Left ventricle myocardium superior (tissue), 1 donor: Measurements from ENCODE around the gene ACOXL. TPM values are rescaled to one million over a fixed set of nuclear protein-coding genes. Genes with fewer than 3 reads are reported as not detected.

Experiments used
- ATAC-seq: fragments of 200-7000 bp; cut with Tn5 transposase; one replicate; pipeline ENCODE4 v1.9.1; 2020; ENCODE audit warnings: mild to moderate bottlenecking, moderate library complexity
- DNase-seq: peaks from one replicate; pipeline ENCODE4 v3.0.0-alpha.2; 2020
- intact Hi-C: fragments of 100-400 bp; cut with micrococcal nuclease; formaldehyde crosslinking; loops from one replicate; pipeline ENCODE4 v1.11.0; 2022
- total RNA-seq: library from RNA; stranded (reverse); fragmentation: NEBNext Ultra II Directional; extraction: Animal tissue kit (Norgen Biotek cat#: 25700); gene quantifications from one replicate; pipeline ENCODE4 v1.2.1, GENCODE V29; 2021
- donor health status: DM: no; HTN: yes; CAD: no; lungs with severe emphysema.

ACOXL gene
- total RNA-seq, 1 donor from 2014 or later = 0.10 TPM

GRCh38 chr2:110810404-110810803 is 78.0 kb downstream of the ACOXL start:
- DNase-seq = no peak
- ATAC-seq = no peak
- intact Hi-C loops = loop anchor here (5.0 kb wide), 1 partner anchor 33 kb away; no protein-coding TSS in a partner anchor

- no peak for ATAC-seq
- DNase-seq = no peak
- intact Hi-C loops = loop anchor here (5.0 kb wide), 1 partner anchor 36 kb away; no protein-coding TSS in a partner anchor
Measured at GRCh38 chr2:110812726-110813645, 80.6 kb downstream of the ACOXL start.

GRCh38 chr2:110813896-110814295 is 81.5 kb downstream of the ACOXL start:
- DNase-seq (no peak), ATAC-seq (no peak)
- intact Hi-C loops = loop anchor here (5.0 kb wide), 1 partner anchor 37 kb away; no protein-coding TSS in a partner anchor

GRCh38 chr2:110815938-110816337 is 83.6 kb downstream of the ACOXL start:
- no peak for DNase-seq
- ATAC-seq = no peak
- intact Hi-C loops = no loop called here

- intact Hi-C loops = no loop called here
- peak; percentile 54 for ATAC-seq
- no peak for DNase-seq
Measured at GRCh38 chr2:110816404-110817365, 84.3 kb downstream of the ACOXL start.

GRCh38 chr2:110818767-110819481 is 86.6 kb downstream of the ACOXL start:
- DNase-seq = no peak
- no peak for ATAC-seq
- intact Hi-C loops = no loop called here

GRCh38 chr2:110819711-110820110 is 87.3 kb downstream of the ACOXL start:
- DNase-seq (no peak), ATAC-seq (no peak)
- intact Hi-C loops = no loop called here

- DNase-seq (no peak), ATAC-seq (no peak)
- intact Hi-C loops = no loop called here
Measured at GRCh38 chr2:110820128-110820527, 87.8 kb downstream of the ACOXL start.

GRCh38 chr2:110823165-110823564 is 90.8 kb downstream of the ACOXL start:
- intact Hi-C loops = no loop called here
- DNase-seq (no peak), ATAC-seq (no peak)

- no peak for ATAC-seq
- intact Hi-C loops = no loop called here
Measured at GRCh38 chr2:110827511-110827910, 95.1 kb downstream of the ACOXL start.

GRCh38 chr2:110828330-110828729 is 96.0 kb downstream of the ACOXL start:
- no peak for ATAC-seq
- intact Hi-C loops = no loop called here

More at GRCh38 chr2:110827511-110827910, 95.1 kb downstream of the ACOXL start:
- DNase-seq = no peak

GRCh38 chr2:110829413-110830146 is 97.2 kb downstream of the ACOXL start:
- ATAC-seq (no peak), DNase-seq (no peak)
- intact Hi-C loops = no loop called here

More at GRCh38 chr2:110828330-110828729, 96.0 kb downstream of the ACOXL start:
- no peak for DNase-seq

- intact Hi-C loops = no loop called here
- DNase-seq (no peak), ATAC-seq (no peak)
Measured at GRCh38 chr2:110832740-110833139, 100.4 kb downstream of the ACOXL start.

- ATAC-seq (no peak), DNase-seq (no peak)
- intact Hi-C loops = no loop called here
Measured at GRCh38 chr2:110834134-110834827, 101.9 kb downstream of the ACOXL start.

- intact Hi-C loops = no loop called here
- DNase-seq (no peak), ATAC-seq (no peak)
Measured at GRCh38 chr2:110836671-110837070, 104.3 kb downstream of the ACOXL start.

- intact Hi-C loops = no loop called here
- ATAC-seq (no peak), DNase-seq (no peak)
Measured at GRCh38 chr2:110837446-110838409, 105.4 kb downstream of the ACOXL start.
